ENCODE measurements around the gene GPC3. TPM values are rescaled to one million over a fixed set of nuclear protein-coding genes. Genes with fewer than 3 reads are reported as not detected.

The GPC3 gene
- total and polyA plus RNA-seq, 2 donors (not counting 3 experiments of a cell fraction or from before 2014, with no cell fraction given): not detected

DNA sequence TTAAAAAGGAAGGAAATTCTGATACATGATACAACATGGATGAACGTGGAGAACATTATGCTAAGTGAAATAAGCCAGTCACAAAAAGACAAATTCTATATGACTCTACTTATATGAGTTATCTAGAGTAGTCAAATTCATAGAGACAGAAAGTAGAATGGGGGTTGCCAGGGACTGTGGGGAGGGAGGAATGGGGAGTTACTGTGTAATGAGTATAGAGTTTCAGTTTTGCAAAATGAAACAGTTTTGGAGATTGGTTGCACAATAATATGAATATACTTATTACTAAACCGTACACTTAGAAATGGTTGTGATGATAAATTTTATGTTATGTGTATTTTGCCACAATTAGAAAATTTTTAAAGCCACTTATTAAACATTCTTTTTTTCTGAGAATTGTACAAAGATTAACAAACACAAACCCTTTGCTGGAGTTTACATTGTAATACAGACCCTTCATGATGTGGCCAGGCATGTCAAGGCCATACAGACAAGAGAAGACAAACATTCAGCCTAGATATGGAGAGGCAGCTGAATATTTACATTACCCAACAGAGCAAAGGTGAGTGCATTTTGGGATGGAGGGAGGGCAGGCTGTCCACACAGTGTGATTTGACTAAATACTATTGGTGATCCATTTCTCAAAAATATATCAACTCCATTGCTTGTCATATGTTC, 21.2 kb upstream of the GPC3 start:
- H2AFZ ChIP-seq (ENCODE audit: low read depth, low read length): no peak overlapping the region
- no peak overlapping the region for H3K27ac ChIP-seq (ENCODE audit: insufficient read depth, low read depth, low read length)
- H3K9me3 ChIP-seq (replicated peaks; ENCODE audit: control insufficient read depth, insufficient read depth, low read length): no peaks in the 10 kb centered on the region
- ChIA-PET POLR2A (no interaction called here), CTCF (no interaction called here)
- H3K4me1 ChIP-seq (ENCODE audit: control insufficient read depth, extremely low read depth, insufficient read depth, low read length): no peaks in the 10 kb centered on the region
- BruUV-seq (replicated peaks): no TSS peak
- no peak overlapping the region for H3K9ac ChIP-seq (replicated peaks; ENCODE audit: extremely low read depth, insufficient read depth, low read length)
- no peaks in the 10 kb centered on the region for H3K79me2 ChIP-seq (ENCODE audit: control insufficient read depth, insufficient read depth, low read length)
- no peak overlapping the region for H3K4me3 ChIP-seq (replicated peaks in 1 of 3; ENCODE audit: insufficient read depth in 1 of 3, low read depth in 1 of 3, low read length in 3 of 3)
- no peak for DNase-seq (ENCODE audit: low read depth, low spot score)
- H3K36me3 ChIP-seq (ENCODE audit: control insufficient read depth in 2 of 2, extremely low read depth in 1 of 2, insufficient read depth in 2 of 2, low read length in 2 of 2): no peaks in the 10 kb centered on the region
- dilution Hi-C loops (cut with MboI; ENCODE audit: extremely low pct_ligation_motif_present, low sequenced_read_pairs): no loop called here
- intact Hi-C loops (cut with micrococcal nuclease): no loop called here
- TF ChIP-seq JUN (IDR thresholded peaks at IDR 0.05; ENCODE audit: borderline replicate concordance, insufficient read depth, insufficient read length, low read depth) (no peak), FOS (IDR thresholded peaks at IDR 0.05; ENCODE audit: borderline replicate concordance, insufficient read depth, low read length) (no peak), POLR2A (IDR thresholded peaks at IDR 0.05; ENCODE audit: low read depth, low read length) (no peak), POLR2AphosphoS5 (IDR thresholded peaks at IDR 0.05; ENCODE audit: insufficient read depth, low read depth, low read length) (no peak), EZH2 (IDR thresholded peaks at IDR 0.05; ENCODE audit: borderline replicate concordance, low read depth, low read length, severe bottlenecking) (no peak), GATA2 (IDR thresholded peaks at IDR 0.05; ENCODE audit: insufficient read depth, insufficient read length, low read depth, low read length) (no peak), MYC (IDR thresholded peaks at IDR 0.05; ENCODE audit: low read depth, low read length) (no peak)
- TF ChIP-seq, protein P1, sequence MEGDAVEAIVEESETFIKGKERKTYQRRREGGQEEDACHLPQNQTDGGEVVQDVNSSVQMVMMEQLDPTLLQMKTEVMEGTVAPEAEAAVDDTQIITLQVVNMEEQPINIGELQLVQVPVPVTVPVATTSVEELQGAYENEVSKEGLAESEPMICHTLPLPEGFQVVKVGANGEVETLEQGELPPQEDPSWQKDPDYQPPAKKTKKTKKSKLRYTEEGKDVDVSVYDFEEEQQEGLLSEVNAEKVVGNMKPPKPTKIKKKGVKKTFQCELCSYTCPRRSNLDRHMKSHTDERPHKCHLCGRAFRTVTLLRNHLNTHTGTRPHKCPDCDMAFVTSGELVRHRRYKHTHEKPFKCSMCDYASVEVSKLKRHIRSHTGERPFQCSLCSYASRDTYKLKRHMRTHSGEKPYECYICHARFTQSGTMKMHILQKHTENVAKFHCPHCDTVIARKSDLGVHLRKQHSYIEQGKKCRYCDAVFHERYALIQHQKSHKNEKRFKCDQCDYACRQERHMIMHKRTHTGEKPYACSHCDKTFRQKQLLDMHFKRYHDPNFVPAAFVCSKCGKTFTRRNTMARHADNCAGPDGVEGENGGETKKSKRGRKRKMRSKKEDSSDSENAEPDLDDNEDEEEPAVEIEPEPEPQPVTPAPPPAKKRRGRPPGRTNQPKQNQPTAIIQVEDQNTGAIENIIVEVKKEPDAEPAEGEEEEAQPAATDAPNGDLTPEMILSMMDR (IDR thresholded peaks at IDR 0.05; ENCODE audit: extremely low read depth in 1 of 2, insufficient read depth in 1 of 2, low read depth in 1 of 2, low read length in 2 of 2): no peak
- TF ChIP-seq, protein P2, sequence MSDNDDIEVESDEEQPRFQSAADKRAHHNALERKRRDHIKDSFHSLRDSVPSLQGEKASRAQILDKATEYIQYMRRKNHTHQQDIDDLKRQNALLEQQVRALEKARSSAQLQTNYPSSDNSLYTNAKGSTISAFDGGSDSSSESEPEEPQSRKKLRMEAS (IDR thresholded peaks at IDR 0.05; ENCODE audit: insufficient read depth, insufficient read length): no peak
- H3K9me1 ChIP-seq (replicated peaks; ENCODE audit: control insufficient read depth, extremely low read depth, insufficient read depth, low read length): no peaks in the 10 kb centered on the region
- H3K4me2 ChIP-seq (ENCODE audit: insufficient read depth, low read length): no peak overlapping the region
- H4K20me1 ChIP-seq (replicated peaks; ENCODE audit: control insufficient read depth, extremely low read depth, insufficient read depth, low read length): no peaks in the 10 kb centered on the region
- H3K27me3 ChIP-seq (ENCODE audit: control insufficient read depth in 2 of 2, insufficient read depth in 2 of 2, low read length in 2 of 2): no peaks in the 10 kb centered on the region
- FAIRE-seq: no peak
